HL-60 (cell line): ENCODE results near the gene ROR2.

Source experiments
- DNase-seq, 2 experiments: peaks; one replicate each; pipeline ENCODE4 v3.0.0-alpha.2; 2010 to 2020; ENCODE audit warnings: low read depth in 1 of 2, low spot score in 1 of 2
- H3K27ac ChIP-seq: fragments of 250-450 bp; sonication (Bioruptor Pico); replicated peaks from 2 replicates; pipeline ENCODE4 v1.5.1; 2020; ENCODE audit warnings: mild to moderate bottlenecking, moderate library complexity
- H3K27me3 ChIP-seq: fragments of 250-450 bp; sonication (Bioruptor Pico); 2 replicates; pipeline ENCODE4 v1.5.1; 2021; ENCODE audit warnings: mild to moderate bottlenecking, moderate library complexity; ENCODE audit not compliant: insufficient read depth, poor library complexity, severe bottlenecking
- H3K4me3 ChIP-seq: replicated peaks from 2 replicates; pipeline ENCODE4 v1.5.1; 2011; ENCODE audit warnings: mild to moderate bottlenecking, control low read depth, low read length; ENCODE audit not compliant: insufficient read depth
- GABPA ChIP-seq: IDR thresholded peaks from 2 replicates; pipeline ENCODE4 v1.6.1; 2012; ENCODE audit warnings: low read depth
- POLR2AphosphoS5 ChIP-seq: IDR thresholded peaks from 2 replicates; pipeline ENCODE4 v1.6.1; 2012; ENCODE audit warnings: low read depth
- SPI1 ChIP-seq: IDR thresholded peaks from 2 replicates; pipeline ENCODE4 v1.6.1; 2012; ENCODE audit warnings: low read depth, mild to moderate bottlenecking, borderline replicate concordance
- TF ChIP-seq, protein P1 (sequence below): IDR thresholded peaks from one replicate; pipeline ENCODE4 v1.5.1; 2011; ENCODE audit warnings: low read length, control low read depth, inconsistent platforms; ENCODE audit not compliant: insufficient read depth
- TF ChIP-seq, protein P2 (sequence below): IDR thresholded peaks from 2 replicates; pipeline ENCODE4 v1.6.1; 2012; ENCODE audit warnings: low read depth; ENCODE audit not compliant: insufficient replicate concordance

Gene ROR2

DNA sequence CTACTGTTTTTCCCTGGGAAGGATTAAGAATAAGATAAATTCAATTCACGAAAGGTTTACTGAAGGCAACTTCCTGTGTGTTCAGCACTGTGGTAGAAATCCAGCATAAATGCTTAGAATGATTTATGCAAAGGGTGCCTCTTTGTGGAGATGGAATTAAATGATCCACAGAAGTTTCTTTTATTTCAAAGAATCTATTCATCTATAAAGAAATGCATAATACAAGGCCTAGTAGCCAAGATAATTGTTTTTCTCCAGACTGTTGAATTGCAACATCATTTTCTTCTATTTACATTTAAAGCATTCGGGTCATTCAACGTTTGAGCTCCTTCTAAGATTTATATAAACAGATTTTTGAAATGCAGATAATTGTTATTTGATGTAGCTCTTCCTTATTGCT is 387.6 kb downstream of the ROR2 start:
- Histone ChIP-seq H3K27ac (no peak overlapping the region), H3K4me3 (no peak overlapping the region), H3K27me3 (peaks cover 4% of the 10 kb centered on the region)
- no peak for DNase-seq
- TF ChIP-seq, protein P1, sequence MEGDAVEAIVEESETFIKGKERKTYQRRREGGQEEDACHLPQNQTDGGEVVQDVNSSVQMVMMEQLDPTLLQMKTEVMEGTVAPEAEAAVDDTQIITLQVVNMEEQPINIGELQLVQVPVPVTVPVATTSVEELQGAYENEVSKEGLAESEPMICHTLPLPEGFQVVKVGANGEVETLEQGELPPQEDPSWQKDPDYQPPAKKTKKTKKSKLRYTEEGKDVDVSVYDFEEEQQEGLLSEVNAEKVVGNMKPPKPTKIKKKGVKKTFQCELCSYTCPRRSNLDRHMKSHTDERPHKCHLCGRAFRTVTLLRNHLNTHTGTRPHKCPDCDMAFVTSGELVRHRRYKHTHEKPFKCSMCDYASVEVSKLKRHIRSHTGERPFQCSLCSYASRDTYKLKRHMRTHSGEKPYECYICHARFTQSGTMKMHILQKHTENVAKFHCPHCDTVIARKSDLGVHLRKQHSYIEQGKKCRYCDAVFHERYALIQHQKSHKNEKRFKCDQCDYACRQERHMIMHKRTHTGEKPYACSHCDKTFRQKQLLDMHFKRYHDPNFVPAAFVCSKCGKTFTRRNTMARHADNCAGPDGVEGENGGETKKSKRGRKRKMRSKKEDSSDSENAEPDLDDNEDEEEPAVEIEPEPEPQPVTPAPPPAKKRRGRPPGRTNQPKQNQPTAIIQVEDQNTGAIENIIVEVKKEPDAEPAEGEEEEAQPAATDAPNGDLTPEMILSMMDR = no peak
- TF ChIP-seq, protein P2, sequence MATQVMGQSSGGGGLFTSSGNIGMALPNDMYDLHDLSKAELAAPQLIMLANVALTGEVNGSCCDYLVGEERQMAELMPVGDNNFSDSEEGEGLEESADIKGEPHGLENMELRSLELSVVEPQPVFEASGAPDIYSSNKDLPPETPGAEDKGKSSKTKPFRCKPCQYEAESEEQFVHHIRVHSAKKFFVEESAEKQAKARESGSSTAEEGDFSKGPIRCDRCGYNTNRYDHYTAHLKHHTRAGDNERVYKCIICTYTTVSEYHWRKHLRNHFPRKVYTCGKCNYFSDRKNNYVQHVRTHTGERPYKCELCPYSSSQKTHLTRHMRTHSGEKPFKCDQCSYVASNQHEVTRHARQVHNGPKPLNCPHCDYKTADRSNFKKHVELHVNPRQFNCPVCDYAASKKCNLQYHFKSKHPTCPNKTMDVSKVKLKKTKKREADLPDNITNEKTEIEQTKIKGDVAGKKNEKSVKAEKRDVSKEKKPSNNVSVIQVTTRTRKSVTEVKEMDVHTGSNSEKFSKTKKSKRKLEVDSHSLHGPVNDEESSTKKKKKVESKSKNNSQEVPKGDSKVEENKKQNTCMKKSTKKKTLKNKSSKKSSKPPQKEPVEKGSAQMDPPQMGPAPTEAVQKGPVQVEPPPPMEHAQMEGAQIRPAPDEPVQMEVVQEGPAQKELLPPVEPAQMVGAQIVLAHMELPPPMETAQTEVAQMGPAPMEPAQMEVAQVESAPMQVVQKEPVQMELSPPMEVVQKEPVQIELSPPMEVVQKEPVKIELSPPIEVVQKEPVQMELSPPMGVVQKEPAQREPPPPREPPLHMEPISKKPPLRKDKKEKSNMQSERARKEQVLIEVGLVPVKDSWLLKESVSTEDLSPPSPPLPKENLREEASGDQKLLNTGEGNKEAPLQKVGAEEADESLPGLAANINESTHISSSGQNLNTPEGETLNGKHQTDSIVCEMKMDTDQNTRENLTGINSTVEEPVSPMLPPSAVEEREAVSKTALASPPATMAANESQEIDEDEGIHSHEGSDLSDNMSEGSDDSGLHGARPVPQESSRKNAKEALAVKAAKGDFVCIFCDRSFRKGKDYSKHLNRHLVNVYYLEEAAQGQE = no peak
- TF ChIP-seq SPI1 (no peak), POLR2AphosphoS5 (no peak), GABPA (no peak)

DNA sequence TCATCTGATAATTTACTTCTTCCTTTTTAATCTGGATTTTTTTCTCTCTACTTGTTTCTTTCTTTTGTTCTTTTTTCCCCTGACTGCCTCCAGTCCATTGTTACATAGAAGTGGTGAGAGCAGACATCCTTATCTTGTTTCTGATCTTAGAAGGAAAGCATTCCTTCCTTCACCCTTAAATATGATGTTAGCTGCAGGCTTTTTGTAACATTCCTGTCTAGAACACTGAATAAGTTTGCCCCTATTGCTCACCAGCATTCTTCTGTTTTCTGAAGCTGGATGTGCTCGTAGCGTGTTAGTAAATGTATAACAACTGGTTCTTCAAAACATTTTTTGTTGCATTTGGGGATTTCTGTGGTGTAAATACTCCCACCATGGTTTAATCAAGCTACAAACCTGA is 389.7 kb downstream of the ROR2 start:
- DNase-seq = no peak
- TF ChIP-seq POLR2AphosphoS5 (no peak), GABPA (no peak)
- TF ChIP-seq, protein P1 = no peak
- TF ChIP-seq, protein P2 = no peak
- Histone ChIP-seq H3K4me3 (no peak overlapping the region), H3K27ac (no peak overlapping the region), H3K27me3 (peaks cover 4% of the 10 kb centered on the region)

DNA sequence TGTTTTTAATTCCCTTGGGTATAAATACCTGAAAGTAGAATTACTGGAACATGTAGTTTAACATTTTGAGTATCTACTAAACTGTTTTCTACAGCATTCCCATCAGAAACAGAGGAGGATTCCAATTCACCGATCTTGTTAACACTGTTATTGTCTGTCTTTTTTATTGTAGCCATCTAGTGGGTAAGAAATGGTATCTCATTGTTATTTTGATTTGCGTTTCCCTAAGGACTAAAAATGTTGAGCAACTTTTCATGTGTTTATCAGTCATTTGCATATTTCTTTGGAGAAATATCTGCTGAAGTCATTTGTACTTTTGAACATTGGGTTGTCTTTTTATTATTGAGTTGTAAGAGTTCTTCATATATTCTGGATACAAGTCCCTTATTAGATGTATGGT is 391.1 kb downstream of the ROR2 start:
- H3K27me3 ChIP-seq = peaks cover 4% of the 10 kb centered on the region
- H3K27ac ChIP-seq = no peak overlapping the region
- no peak overlapping the region for H3K4me3 ChIP-seq
- DNase-seq = no peak
- TF ChIP-seq SPI1 (no peak), GABPA (no peak), POLR2AphosphoS5 (no peak)
- TF ChIP-seq, protein P1 = no peak
- TF ChIP-seq, protein P2 = no peak
